ENCODE results near the gene KRT74. TPM values are rescaled to one million over a fixed set of nuclear protein-coding genes. Genes with fewer than 3 reads are reported as not detected.

Gene KRT74
- total RNA-seq, 1 experiment from 2014 or later: not detected

DNA sequence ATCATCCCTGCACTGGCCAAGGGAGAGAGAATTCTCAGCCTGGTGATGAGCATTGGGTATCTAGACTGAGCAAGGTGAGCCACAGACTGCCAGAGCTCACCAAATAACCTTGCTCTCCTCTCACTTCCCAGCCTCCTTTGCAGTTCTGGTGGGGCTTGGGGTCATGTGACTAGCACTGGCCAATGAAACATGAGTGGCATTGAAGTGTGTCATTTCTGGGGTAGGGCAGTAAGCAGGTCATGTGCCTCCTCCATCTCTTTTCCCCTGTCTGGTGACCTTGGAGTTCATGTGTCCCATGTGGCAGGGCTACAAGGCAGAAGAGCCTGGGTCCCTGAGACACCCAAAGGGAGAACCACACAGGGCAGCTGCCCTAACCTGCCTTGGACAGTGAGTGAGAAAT is 31.2 kb upstream of the KRT74 start:
- CTCF ChIA-PET: no interaction called here
- Mint-ChIP-seq H3K27me3 (ENCODE audit: low read depth) (peaks cover 29% of the 10 kb centered on the region), H3K9me3 (no peaks in the 10 kb centered on the region), H3K36me3 (no peaks in the 10 kb centered on the region), H3K4me1 (no peaks in the 10 kb centered on the region), H3K27ac (no peak overlapping the region), H3K4me3 (no peak overlapping the region)
- TF ChIP-seq ZNF671 (CRISPR knock-in tag; IDR thresholded peaks at IDR 0.05) (no peak), EMX1 (CRISPR knock-in tag; IDR thresholded peaks at IDR 0.05) (no peak), NFATC4 (CRISPR knock-in tag; IDR thresholded peaks at IDR 0.05) (no peak), TCF7 (CRISPR knock-in tag; IDR thresholded peaks at IDR 0.05; ENCODE audit: low read depth) (no peak), CREM (CRISPR knock-in tag; IDR thresholded peaks at IDR 0.05) (no peak), NFYB (CRISPR knock-in tag; conservative IDR thresholded peaks at IDR 0.05; ENCODE audit: low read depth) (peak; percentile 67), RELA (CRISPR knock-in tag; IDR thresholded peaks at IDR 0.05; ENCODE audit: borderline replicate concordance) (no peak), ZNF416 (CRISPR knock-in tag; IDR thresholded peaks at IDR 0.05) (no peak), IRF2 (CRISPR knock-in tag; IDR thresholded peaks at IDR 0.05; ENCODE audit: borderline replicate concordance, low read depth) (no peak), MYBL2 (CRISPR knock-in tag; IDR thresholded peaks at IDR 0.05) (no peak)
- TF ChIP-seq, protein P1, sequence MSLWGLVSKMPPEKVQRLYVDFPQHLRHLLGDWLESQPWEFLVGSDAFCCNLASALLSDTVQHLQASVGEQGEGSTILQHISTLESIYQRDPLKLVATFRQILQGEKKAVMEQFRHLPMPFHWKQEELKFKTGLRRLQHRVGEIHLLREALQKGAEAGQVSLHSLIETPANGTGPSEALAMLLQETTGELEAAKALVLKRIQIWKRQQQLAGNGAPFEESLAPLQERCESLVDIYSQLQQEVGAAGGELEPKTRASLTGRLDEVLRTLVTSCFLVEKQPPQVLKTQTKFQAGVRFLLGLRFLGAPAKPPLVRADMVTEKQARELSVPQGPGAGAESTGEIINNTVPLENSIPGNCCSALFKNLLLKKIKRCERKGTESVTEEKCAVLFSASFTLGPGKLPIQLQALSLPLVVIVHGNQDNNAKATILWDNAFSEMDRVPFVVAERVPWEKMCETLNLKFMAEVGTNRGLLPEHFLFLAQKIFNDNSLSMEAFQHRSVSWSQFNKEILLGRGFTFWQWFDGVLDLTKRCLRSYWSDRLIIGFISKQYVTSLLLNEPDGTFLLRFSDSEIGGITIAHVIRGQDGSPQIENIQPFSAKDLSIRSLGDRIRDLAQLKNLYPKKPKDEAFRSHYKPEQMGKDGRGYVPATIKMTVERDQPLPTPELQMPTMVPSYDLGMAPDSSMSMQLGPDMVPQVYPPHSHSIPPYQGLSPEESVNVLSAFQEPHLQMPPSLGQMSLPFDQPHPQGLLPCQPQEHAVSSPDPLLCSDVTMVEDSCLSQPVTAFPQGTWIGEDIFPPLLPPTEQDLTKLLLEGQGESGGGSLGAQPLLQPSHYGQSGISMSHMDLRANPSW (CRISPR knock-in tag; conservative IDR thresholded peaks at IDR 0.05; ENCODE audit: low read depth): no peak
- TF ChIP-seq, protein P2, sequence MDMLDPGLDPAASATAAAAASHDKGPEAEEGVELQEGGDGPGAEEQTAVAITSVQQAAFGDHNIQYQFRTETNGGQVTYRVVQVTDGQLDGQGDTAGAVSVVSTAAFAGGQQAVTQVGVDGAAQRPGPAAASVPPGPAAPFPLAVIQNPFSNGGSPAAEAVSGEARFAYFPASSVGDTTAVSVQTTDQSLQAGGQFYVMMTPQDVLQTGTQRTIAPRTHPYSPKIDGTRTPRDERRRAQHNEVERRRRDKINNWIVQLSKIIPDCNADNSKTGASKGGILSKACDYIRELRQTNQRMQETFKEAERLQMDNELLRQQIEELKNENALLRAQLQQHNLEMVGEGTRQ (CRISPR knock-in tag; IDR thresholded peaks at IDR 0.05): peak; percentile 65
- TF ChIP-seq, protein P3, sequence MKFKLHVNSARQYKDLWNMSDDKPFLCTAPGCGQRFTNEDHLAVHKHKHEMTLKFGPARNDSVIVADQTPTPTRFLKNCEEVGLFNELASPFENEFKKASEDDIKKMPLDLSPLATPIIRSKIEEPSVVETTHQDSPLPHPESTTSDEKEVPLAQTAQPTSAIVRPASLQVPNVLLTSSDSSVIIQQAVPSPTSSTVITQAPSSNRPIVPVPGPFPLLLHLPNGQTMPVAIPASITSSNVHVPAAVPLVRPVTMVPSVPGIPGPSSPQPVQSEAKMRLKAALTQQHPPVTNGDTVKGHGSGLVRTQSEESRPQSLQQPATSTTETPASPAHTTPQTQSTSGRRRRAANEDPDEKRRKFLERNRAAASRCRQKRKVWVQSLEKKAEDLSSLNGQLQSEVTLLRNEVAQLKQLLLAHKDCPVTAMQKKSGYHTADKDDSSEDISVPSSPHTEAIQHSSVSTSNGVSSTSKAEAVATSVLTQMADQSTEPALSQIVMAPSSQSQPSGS (CRISPR knock-in tag; IDR thresholded peaks at IDR 0.05; ENCODE audit: borderline replicate concordance, low read depth): no peak
- TF ChIP-seq, protein P4, sequence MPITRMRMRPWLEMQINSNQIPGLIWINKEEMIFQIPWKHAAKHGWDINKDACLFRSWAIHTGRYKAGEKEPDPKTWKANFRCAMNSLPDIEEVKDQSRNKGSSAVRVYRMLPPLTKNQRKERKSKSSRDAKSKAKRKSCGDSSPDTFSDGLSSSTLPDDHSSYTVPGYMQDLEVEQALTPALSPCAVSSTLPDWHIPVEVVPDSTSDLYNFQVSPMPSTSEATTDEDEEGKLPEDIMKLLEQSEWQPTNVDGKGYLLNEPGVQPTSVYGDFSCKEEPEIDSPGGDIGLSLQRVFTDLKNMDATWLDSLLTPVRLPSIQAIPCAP (CRISPR knock-in tag; IDR thresholded peaks at IDR 0.05): no peak
- TF ChIP-seq, protein P5, sequence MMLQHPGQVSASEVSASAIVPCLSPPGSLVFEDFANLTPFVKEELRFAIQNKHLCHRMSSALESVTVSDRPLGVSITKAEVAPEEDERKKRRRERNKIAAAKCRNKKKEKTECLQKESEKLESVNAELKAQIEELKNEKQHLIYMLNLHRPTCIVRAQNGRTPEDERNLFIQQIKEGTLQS (CRISPR knock-in tag; conservative IDR thresholded peaks at IDR 0.05): no peak
- ATAC-seq (no peak), DNase-seq (ENCODE audit: low spot score) (no peak)
- POLR2A ChIA-PET: no interaction called here

DNA sequence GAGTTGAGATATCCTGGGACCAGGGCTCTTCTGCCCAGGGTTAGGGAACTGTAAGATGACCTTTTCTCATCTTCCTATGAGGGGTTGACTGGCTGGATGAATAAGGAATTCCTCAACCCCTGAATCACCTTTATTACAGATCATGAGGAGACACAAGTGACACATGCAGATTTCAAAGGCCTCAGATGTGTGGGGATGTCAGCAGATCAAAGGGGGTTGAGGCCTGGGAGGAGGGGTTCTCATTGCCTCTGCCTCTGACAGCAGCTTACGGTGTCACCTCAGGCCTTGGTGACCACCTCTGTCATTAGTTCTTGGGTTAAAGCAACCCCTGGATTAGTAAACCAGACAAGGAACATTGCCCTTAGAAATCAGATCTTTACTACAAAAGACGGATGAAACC is 29.7 kb upstream of the KRT74 start:
- H3K27ac Mint-ChIP-seq: no peak overlapping the region
- ChIA-PET POLR2A (no interaction called here), CTCF (no interaction called here)
- no peaks in the 10 kb centered on the region for H3K4me1 Mint-ChIP-seq
- peaks cover 33% of the 10 kb centered on the region for H3K27me3 Mint-ChIP-seq (ENCODE audit: low read depth)
- no peaks in the 10 kb centered on the region for H3K9me3 Mint-ChIP-seq
- ATAC-seq (no peak), DNase-seq (ENCODE audit: low spot score) (no peak)
- H3K4me3 Mint-ChIP-seq: no peak overlapping the region
- H3K36me3 Mint-ChIP-seq: no peaks in the 10 kb centered on the region
- TF ChIP-seq, protein P6, sequence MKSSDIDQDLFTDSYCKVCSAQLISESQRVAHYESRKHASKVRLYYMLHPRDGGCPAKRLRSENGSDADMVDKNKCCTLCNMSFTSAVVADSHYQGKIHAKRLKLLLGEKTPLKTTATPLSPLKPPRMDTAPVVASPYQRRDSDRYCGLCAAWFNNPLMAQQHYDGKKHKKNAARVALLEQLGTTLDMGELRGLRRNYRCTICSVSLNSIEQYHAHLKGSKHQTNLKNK (CRISPR knock-in tag; IDR thresholded peaks at IDR 0.05): no peak
- TF ChIP-seq ZNF138 (CRISPR knock-in tag; conservative IDR thresholded peaks at IDR 0.05): no peak
- TF ChIP-seq NFATC4 (CRISPR knock-in tag; IDR thresholded peaks at IDR 0.05): no peak
- TF ChIP-seq, protein P7, sequence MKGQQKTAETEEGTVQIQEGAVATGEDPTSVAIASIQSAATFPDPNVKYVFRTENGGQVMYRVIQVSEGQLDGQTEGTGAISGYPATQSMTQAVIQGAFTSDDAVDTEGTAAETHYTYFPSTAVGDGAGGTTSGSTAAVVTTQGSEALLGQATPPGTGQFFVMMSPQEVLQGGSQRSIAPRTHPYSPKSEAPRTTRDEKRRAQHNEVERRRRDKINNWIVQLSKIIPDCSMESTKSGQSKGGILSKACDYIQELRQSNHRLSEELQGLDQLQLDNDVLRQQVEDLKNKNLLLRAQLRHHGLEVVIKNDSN (CRISPR knock-in tag; IDR thresholded peaks at IDR 0.05): no peak
- TF ChIP-seq, protein P4 (CRISPR knock-in tag; IDR thresholded peaks at IDR 0.05): no peak
- TF ChIP-seq CREB1 (CRISPR knock-in tag; IDR thresholded peaks at IDR 0.05): no peak
- TF ChIP-seq, protein P8, sequence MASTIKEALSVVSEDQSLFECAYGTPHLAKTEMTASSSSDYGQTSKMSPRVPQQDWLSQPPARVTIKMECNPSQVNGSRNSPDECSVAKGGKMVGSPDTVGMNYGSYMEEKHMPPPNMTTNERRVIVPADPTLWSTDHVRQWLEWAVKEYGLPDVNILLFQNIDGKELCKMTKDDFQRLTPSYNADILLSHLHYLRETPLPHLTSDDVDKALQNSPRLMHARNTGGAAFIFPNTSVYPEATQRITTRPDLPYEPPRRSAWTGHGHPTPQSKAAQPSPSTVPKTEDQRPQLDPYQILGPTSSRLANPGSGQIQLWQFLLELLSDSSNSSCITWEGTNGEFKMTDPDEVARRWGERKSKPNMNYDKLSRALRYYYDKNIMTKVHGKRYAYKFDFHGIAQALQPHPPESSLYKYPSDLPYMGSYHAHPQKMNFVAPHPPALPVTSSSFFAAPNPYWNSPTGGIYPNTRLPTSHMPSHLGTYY (CRISPR knock-in tag; IDR thresholded peaks at IDR 0.05): no peak
- no peak for TF ChIP-seq GRHL2 (CRISPR knock-in tag; IDR thresholded peaks at IDR 0.05; ENCODE audit: insufficient replicate concordance, severe bottlenecking)
- no peak for TF ChIP-seq JUN (CRISPR knock-in tag; IDR thresholded peaks at IDR 0.05)
- TF ChIP-seq, protein P9, sequence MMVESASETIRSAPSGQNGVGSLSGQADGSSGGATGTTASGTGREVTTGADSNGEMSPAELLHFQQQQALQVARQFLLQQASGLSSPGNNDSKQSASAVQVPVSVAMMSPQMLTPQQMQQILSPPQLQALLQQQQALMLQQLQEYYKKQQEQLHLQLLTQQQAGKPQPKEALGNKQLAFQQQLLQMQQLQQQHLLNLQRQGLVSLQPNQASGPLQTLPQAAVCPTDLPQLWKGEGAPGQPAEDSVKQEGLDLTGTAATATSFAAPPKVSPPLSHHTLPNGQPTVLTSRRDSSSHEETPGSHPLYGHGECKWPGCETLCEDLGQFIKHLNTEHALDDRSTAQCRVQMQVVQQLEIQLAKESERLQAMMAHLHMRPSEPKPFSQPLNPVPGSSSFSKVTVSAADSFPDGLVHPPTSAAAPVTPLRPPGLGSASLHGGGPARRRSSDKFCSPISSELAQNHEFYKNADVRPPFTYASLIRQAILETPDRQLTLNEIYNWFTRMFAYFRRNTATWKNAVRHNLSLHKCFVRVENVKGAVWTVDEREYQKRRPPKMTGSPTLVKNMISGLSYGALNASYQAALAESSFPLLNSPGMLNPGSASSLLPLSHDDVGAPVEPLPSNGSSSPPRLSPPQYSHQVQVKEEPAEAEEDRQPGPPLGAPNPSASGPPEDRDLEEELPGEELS (CRISPR knock-in tag; IDR thresholded peaks at IDR 0.05): no peak
- TF ChIP-seq ZNF416 (CRISPR knock-in tag; IDR thresholded peaks at IDR 0.05): no peak
